HUES48 (cell line): ENCODE measurements around the gene COMMD4.
"Not testable (repeated sequence)": the region's sequence is repeated elsewhere in the genome, so short reads cannot be mapped to it uniquely, and the experiment has no call there.

Source experiments
- H3K27ac ChIP-seq: one replicate; pipeline ENCODE4 v1.7.0; 2013; ENCODE audit warnings: low read depth, low read length, inconsistent platforms
- H3K27me3 ChIP-seq: 2 replicates; pipeline ENCODE4 v1.6.1; 2013; ENCODE audit warnings: mild to moderate bottlenecking, low read length; ENCODE audit not compliant: control insufficient read depth, insufficient read depth
- H3K36me3 ChIP-seq: 2 replicates; pipeline ENCODE4 v1.6.1; 2013; ENCODE audit warnings: low read length; ENCODE audit not compliant: control insufficient read depth, insufficient read depth
- H3K4me1 ChIP-seq: 2 replicates; pipeline ENCODE4 v1.6.1; 2013; ENCODE audit warnings: mild to moderate bottlenecking, low read length; ENCODE audit not compliant: control insufficient read depth, insufficient read depth
- H3K4me3 ChIP-seq: 2 replicates; pipeline ENCODE4 v1.5.1; 2013; ENCODE audit warnings: mild to moderate bottlenecking, low read depth, low read length
- H3K9ac ChIP-seq: 2 replicates; pipeline ENCODE4 v1.6.1; 2013; ENCODE audit warnings: mild to moderate bottlenecking, low read depth, low read length, moderate library complexity
- H3K9me3 ChIP-seq: 2 replicates; pipeline ENCODE4 v1.6.1; 2013; ENCODE audit warnings: low read length; ENCODE audit not compliant: control insufficient read depth, insufficient read depth

The COMMD4 gene

DNA sequence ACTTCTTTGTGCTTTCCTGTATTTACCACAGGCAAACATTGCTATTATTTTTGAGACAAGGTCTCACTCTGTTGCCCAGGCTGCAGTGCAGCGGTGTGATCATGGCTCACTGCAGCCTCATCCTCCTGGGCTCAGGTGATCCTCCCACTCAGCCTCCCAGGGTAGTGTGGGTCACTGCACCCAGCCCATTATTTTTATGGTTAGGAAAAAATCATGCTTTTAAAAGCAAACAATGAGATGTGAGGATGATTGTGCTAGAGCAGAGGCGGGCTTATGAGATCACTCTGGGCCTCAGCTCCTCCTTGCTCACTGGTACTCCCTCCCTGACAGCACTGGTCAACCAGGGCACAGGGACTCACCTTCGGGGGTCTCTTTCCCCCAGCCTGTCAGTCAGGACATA, 30.3 kb downstream of the COMMD4 start:
- H3K4me1 ChIP-seq: peaks cover 9% of the 10 kb centered on the region
- H3K9ac ChIP-seq: no peak overlapping the region
- no peak overlapping the region for H3K27ac ChIP-seq
- H3K4me3 ChIP-seq: no peak overlapping the region
- H3K27me3 ChIP-seq: no peaks in the 10 kb centered on the region
- peaks cover 51% of the 10 kb centered on the region for H3K36me3 ChIP-seq
- H3K9me3 ChIP-seq: no peaks in the 10 kb centered on the region

DNA sequence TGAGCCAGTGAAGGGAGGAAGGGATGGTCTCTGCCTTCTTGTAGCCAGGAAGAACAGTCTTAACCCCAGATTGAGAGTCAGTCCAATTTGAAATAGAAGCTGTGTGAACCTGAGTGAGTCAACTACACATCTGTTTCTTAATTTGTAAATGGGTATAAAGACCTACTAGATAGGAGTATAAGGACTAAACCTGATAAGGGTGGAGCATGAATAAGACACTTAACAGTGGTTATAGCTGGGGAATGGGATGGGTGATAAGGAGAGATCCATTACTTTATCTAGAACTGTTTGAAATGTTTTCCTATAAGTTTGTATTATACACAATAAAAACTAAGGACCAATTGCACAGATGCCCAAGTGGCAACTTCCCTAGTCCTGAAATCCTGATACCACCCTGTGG, 31.1 kb downstream of the COMMD4 start:
- H3K9me3 ChIP-seq: no peaks in the 10 kb centered on the region
- H3K4me3 ChIP-seq: no peak overlapping the region
- H3K27me3 ChIP-seq: no peaks in the 10 kb centered on the region
- H3K4me1 ChIP-seq: peaks cover 9% of the 10 kb centered on the region
- H3K36me3 ChIP-seq: peaks cover 55% of the 10 kb centered on the region
- no peak overlapping the region for H3K27ac ChIP-seq
- no peak overlapping the region for H3K9ac ChIP-seq

DNA sequence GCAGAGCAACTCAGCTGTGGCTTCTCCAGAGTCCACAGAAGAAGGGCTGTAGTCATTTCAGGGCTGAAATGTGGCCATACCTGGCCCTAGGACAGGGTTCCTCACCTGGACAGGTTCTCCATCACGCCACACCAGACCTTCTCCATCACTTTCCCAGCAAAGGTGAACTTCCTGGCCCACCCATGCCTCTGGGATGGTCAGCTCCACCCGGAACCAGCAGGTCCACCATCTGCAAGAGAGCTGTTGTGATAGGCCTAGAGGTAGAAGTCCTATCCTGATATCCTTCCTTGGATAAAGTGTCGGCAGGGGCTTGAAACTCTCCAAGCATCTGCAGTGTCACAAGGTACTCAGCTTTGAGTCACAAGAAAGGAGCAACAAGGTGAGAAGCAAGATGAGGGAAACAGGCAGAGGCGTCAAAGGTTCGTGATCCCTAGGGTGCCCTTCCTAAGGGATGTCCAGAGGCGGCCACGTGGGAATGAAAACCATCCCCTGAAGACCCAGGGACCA, 31.6 kb downstream of the COMMD4 start:
- Histone ChIP-seq H3K27ac (no peak overlapping the region), H3K27me3 (no peaks in the 10 kb centered on the region), H3K4me3 (peak overlapping the region; percentile 84; the same call in 1 of the 2 replicates), H3K9ac (no peak overlapping the region), H3K36me3 (peaks cover 59% of the 10 kb centered on the region), H3K4me1 (peaks cover 9% of the 10 kb centered on the region), H3K9me3 (no peaks in the 10 kb centered on the region)

DNA sequence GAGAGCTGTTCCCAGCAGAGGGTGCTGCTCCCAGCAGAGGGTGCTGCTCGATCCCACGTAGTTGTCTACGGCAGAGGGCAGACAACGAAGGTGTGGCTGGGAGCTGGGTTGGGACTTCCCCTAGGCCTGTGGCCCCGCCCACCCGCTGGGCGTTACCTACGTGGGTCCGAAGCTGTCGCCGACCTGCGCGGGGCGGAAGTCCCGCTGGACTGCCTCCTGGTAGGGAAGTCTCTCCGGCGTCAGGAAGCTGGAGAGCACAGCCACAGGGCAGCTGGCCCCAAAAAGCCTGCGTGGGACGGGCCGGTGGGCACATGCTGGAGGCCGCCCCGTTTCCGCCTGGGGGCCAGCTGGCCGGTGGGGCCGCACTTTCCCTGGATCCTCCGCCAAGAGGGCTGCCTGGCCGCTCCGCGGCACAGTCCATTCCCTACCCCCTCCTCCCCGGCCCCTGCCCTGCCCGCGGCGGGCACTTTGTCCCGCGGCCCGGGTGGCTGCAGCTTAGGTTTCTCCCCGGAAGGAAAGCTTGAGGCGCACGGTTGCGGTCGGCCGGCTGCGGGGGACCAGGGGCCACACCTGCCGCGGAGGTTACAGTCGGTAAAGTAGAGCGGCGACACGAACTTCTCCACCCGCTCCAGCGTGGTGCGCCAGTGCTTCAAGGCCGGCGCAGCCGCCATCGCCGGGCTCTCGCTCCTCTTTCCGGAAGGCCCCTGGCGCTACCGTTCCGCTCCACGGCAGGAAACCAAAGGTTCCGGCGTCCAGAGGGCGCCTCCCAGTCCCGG, 32.2 kb downstream of the COMMD4 start, which contains the start of gene MAN2C1:
TSS of gene MAN2C1 (minus strand) at position 695 of the 776 bp plus-strand sequence. CDS start at position 671, 24 bp downstream.
- H3K36me3 ChIP-seq: peaks cover 60% of the 10 kb centered on the region
- peak within 1 kb of the TSS; percentile 84 for H3K4me3 ChIP-seq
- H3K9ac ChIP-seq: peak within 1 kb of the TSS; percentile 89
- H3K27me3 ChIP-seq: no peaks in the 10 kb centered on the region
- H3K27ac ChIP-seq: peak within 1 kb of the TSS; percentile 98
- peaks cover 9% of the 10 kb centered on the region for H3K4me1 ChIP-seq
- no peaks in the 10 kb centered on the region for H3K9me3 ChIP-seq

DNA sequence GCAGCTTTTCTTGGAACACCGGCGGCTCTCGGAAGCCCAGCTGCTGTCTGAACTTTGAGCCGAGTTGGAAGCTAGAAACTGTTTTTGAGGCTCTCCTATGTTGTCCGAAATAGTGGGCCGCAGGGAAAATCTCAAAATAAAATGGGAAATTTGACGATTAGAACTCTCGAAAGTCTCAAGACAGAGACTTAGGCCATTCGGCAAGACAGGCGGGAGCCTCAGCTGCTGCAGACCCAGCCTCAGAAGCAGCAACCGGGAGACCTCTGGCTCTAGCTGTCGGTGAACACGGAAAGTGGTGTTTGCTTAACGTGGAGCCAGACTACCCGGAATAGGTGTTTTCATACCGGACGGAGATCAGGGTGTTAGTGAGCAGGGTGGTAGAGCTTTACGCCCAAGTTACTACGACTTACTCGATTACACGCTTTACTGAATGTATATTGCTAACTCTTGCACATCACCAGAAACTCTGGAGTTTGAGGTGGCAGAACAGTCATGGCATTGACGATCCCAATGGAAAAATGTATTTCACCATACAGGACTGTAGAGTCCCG, 32.9 kb downstream of the COMMD4 start:
- peak overlapping the region; percentile 98 for H3K27ac ChIP-seq
- peak overlapping the region; percentile 89 for H3K9ac ChIP-seq
- no peaks in the 10 kb centered on the region for H3K9me3 ChIP-seq
- H3K4me1 ChIP-seq: peaks cover 9% of the 10 kb centered on the region
- H3K27me3 ChIP-seq: no peaks in the 10 kb centered on the region
- H3K36me3 ChIP-seq: peaks cover 65% of the 10 kb centered on the region
- peak overlapping the region; percentile 84 for H3K4me3 ChIP-seq

DNA sequence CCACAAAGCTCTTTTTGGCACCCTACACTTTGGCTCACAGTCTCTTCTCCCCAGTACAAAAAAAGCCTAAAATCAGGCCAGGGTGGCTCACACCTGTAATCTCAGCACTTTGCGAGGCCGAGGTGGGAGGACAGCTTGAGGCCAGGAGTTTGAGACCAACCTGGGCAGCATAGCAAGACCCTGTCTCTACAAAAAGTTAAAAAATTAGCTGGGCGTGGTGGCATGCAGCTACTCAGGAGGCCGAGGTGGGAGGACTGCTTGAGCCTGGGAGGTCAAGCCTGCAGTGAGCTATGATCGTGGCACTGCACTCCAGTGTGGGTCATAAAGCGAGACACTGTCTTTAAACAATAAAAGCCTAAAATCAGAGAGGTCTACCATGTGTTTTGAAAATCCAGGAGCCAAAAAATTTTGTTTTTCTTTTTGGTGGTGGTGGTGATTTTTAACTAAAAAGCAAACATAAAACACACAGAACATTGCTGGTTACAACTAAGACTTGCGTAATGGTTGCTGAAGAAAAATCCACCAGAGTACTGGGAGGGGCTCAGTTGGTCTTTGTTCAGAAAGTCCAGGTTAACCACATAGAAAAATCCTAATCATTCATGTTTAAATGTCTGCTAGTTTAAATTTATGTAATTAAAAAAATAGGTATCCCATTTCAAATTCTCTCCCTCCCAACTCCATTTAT, 34.2 kb downstream of the COMMD4 start:
- Histone ChIP-seq H3K27ac (peak overlapping the region; percentile 98), H3K36me3 (peaks cover 67% of the 10 kb centered on the region), H3K9me3 (no peaks in the 10 kb centered on the region)

DNA sequence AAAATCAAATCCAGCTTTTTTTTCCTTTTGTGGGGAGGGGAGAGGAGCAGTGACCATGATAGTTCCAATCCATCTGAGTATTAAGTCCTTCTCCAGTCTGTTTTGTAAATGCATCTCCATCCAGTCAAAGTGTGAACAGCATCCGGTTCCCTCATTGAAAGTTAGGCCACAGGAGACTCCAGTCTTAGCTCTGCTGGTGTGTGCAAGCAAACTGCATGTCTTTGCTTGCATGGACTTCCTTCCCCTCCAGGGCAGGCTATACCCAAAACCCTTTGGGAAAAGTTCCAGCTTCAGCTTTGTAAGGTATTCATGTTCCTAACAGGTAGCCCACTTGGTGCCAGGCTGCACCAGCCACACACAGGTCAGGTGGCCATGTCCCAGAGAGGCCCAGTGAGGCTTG, 35.6 kb downstream of the COMMD4 start:
- H3K4me3 ChIP-seq: no peak overlapping the region
- H3K36me3 ChIP-seq: peaks cover 69% of the 10 kb centered on the region
- peaks cover 9% of the 10 kb centered on the region for H3K4me1 ChIP-seq
- H3K27me3 ChIP-seq: no peaks in the 10 kb centered on the region
- no peak overlapping the region for H3K27ac ChIP-seq
- no peaks in the 10 kb centered on the region for H3K9me3 ChIP-seq
- no peak overlapping the region for H3K9ac ChIP-seq

More for the DNA sequence above, 34.2 kb downstream of the COMMD4 start:
- H3K4me1 ChIP-seq: peaks cover 9% of the 10 kb centered on the region
- H3K27me3 ChIP-seq: no peaks in the 10 kb centered on the region
- H3K4me3 ChIP-seq: peak overlapping the region; percentile 84; the same call in 1 of the 2 replicates
- no peak overlapping the region for H3K9ac ChIP-seq

DNA sequence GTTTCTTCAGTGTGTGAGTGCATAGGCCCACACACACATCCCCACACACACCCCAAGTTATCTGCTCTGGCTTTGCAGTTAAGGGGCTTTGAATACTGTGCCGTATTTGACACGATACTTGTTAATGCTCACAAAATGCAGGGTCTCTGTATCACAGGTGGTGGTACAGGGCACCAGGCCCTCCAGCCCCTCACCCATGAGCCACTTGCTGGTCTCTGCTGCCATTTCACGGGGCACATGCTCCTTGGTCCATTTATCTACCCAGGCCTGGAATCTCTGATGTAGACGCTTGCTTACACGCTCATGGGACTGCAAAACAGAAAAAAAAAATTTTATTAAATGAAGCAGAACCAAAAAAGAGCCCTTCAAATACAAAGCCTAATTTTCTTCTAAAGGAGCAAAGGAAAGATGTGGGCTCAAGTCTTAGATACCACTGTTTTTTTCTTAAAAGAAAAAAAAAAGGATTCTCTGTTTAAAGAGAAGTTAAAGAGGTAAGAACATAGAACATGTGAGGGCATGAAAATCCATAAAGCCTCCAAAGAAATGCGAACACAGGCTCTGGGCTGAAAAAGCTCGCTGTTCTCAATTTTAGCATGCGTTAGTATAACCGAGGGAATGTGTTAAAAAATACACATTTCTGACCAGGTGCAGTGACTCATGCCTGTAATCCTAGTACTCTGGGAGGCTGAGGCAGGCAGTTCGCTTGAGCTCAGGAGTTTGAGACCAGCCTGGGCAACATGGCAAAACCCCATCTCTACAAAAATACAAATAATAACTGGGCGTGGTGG, 36.2 kb downstream of the COMMD4 start:
- peaks cover 9% of the 10 kb centered on the region for H3K4me1 ChIP-seq
- peaks cover 69% of the 10 kb centered on the region for H3K36me3 ChIP-seq
- no peak overlapping the region for H3K27ac ChIP-seq
- no peak overlapping the region for H3K4me3 ChIP-seq
- H3K27me3 ChIP-seq: no peaks in the 10 kb centered on the region
- no peaks in the 10 kb centered on the region for H3K9me3 ChIP-seq
- H3K9ac ChIP-seq: no peak overlapping the region

DNA sequence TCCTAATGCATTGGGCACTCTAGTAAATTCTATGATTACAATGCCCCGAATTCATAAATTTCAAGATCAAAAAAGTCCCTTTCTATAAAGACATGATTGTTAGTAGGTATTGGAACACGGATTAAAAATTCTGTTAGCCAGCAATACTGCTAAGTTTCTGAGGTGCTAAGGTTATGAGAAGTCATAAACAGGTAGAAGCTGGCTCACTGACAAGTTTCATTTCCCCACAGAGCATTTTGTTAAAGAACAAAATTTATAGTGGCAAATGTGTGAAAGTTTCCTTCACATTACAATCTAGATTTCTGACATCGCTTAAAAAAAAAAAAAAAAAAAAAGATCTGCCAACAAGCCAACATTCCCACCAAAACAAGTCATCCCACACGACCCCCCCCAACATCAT, 44.9 kb downstream of the COMMD4 start:
- Histone ChIP-seq H3K4me3 (no peak overlapping the region), H3K36me3 (peaks cover 94% of the 10 kb centered on the region), H3K27ac (no peak overlapping the region), H3K9ac (no peak overlapping the region), H3K27me3 (no peaks in the 10 kb centered on the region), H3K9me3 (no peaks in the 10 kb centered on the region), H3K4me1 (no peaks in the 10 kb centered on the region)

DNA sequence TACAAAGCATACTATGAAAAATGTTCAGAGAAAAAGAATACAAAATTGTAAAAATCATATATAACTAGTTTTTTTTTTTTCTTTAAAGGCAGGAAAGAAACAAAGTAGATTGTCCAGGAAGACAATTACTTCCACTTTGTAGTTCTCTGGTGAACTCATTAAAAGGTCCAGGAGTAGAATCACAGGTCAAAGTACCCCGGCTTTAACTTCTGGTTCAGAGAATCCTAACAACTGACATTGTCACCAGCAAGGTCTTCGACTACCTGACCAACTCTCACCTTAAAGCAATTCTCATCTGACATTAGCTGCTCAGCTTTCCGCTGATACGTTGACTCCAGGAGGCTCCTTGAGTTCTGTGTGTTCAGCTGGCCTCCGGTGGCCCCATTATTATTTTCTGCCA, 48.1 kb downstream of the COMMD4 start:
- peaks cover 97% of the 10 kb centered on the region for H3K36me3 ChIP-seq
- not testable (repeated sequence) for H3K9ac ChIP-seq

More for the DNA sequence above, 48.1 kb downstream of the COMMD4 start:
- H3K9me3 ChIP-seq, H3K27me3 ChIP-seq, H3K4me3 ChIP-seq, H3K4me1 ChIP-seq, H3K27ac ChIP-seq: not testable (repeated sequence)
